ENCODE data around the gene GNLY. TPM values are rescaled to one million over a fixed set of nuclear protein-coding genes. Genes with fewer than 3 reads are reported as not detected.

The GNLY gene
- total RNA-seq, 1 donor from 2014 or later = not detected

DNA sequence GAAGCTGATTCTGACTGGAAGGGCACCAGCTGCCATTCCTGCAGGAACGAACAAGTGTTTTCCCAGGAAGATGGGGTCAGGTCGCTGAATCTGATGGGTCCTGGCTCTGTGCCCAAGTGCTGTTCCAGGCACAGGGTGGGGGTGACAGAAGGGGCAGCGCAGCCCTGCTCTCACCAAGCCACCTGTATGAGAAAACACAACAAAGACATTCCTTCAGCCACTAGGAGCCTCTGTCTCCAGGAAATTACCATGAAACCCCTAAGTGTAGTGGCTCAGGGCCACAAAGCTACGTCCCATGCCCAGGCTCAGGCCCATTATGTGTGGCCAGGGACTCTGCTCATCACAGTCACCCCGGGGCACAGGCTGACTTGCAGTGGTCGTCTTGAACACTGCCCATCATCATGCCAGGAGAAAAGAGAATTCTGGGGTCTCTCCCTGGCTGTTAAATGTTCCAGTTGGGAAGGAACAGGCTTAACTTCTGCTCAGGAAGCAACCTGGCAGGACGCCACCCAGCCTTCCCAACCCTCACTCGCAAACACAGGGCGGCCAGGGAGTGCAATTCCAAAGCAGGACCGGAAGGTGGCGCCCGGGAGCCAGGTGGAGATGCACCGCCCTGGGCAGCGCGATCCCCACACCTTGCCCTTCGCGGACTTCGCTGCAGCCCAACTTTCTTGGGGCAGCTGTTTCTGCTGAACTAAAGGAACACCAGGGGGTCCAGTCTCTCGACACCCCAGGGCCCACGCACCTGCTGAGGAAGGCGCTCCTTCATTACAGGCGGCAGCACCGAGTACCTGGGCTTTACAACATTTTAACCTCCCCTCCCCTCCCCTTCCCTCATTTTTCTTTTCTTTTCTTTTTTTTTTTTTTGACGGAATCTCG is 15.1 kb upstream of the GNLY start:
- Histone ChIP-seq H3K36me3 (ENCODE audit: insufficient read depth, low read length) (no peaks in the 10 kb centered on the region), H3K4me2 (ENCODE audit: low read length) (peak overlapping the region; percentile 41), H3K4me3 (ENCODE audit: insufficient read depth, low read depth, low read length) (no peak overlapping the region), H3K9me3 (ENCODE audit: insufficient read depth, low read depth, low read length) (no peaks in the 10 kb centered on the region), H3K27me3 (ENCODE audit: insufficient read depth, low read length) (peaks cover 5% of the 10 kb centered on the region), H3K27ac (ENCODE audit: low read depth, low read length) (no peak overlapping the region), H3K79me2 (ENCODE audit: insufficient read depth, low read length) (no peaks in the 10 kb centered on the region), H4K20me1 (ENCODE audit: insufficient read depth, low read length) (no peaks in the 10 kb centered on the region), H3K4me1 (ENCODE audit: insufficient read depth, low read length) (peaks cover 3% of the 10 kb centered on the region), H3K9ac (ENCODE audit: low read length) (no peak overlapping the region), H2AFZ (ENCODE audit: low read depth, low read length) (no peak overlapping the region)
- DNase-seq (ENCODE audit: low read depth) = peak; percentile 43
- H3K27me3 Mint-ChIP-seq (ENCODE audit: low read depth, unreplicated experiment) = peaks cover 18% of the 10 kb centered on the region
- no peak overlapping the region for H3K4me3 Mint-ChIP-seq (ENCODE audit: unreplicated experiment)
- H3K9me3 Mint-ChIP-seq (ENCODE audit: unreplicated experiment) = peaks cover 2% of the 10 kb centered on the region
- H3K27ac Mint-ChIP-seq (ENCODE audit: unreplicated experiment) = no peak overlapping the region
- TF ChIP-seq, protein P1, sequence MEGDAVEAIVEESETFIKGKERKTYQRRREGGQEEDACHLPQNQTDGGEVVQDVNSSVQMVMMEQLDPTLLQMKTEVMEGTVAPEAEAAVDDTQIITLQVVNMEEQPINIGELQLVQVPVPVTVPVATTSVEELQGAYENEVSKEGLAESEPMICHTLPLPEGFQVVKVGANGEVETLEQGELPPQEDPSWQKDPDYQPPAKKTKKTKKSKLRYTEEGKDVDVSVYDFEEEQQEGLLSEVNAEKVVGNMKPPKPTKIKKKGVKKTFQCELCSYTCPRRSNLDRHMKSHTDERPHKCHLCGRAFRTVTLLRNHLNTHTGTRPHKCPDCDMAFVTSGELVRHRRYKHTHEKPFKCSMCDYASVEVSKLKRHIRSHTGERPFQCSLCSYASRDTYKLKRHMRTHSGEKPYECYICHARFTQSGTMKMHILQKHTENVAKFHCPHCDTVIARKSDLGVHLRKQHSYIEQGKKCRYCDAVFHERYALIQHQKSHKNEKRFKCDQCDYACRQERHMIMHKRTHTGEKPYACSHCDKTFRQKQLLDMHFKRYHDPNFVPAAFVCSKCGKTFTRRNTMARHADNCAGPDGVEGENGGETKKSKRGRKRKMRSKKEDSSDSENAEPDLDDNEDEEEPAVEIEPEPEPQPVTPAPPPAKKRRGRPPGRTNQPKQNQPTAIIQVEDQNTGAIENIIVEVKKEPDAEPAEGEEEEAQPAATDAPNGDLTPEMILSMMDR (IDR thresholded peaks at IDR 0.05; ENCODE audit: insufficient read depth, low read depth, low read length) = peak; percentile 90
- no peak for TF ChIP-seq EZH2 (IDR thresholded peaks at IDR 0.05; ENCODE audit: insufficient read depth, low read length)
- H3K4me1 Mint-ChIP-seq (ENCODE audit: low read depth, unreplicated experiment) = peaks cover 5% of the 10 kb centered on the region
- no peaks in the 10 kb centered on the region for H3K36me3 Mint-ChIP-seq (ENCODE audit: low read depth, unreplicated experiment)
- no peak for FAIRE-seq

DNA sequence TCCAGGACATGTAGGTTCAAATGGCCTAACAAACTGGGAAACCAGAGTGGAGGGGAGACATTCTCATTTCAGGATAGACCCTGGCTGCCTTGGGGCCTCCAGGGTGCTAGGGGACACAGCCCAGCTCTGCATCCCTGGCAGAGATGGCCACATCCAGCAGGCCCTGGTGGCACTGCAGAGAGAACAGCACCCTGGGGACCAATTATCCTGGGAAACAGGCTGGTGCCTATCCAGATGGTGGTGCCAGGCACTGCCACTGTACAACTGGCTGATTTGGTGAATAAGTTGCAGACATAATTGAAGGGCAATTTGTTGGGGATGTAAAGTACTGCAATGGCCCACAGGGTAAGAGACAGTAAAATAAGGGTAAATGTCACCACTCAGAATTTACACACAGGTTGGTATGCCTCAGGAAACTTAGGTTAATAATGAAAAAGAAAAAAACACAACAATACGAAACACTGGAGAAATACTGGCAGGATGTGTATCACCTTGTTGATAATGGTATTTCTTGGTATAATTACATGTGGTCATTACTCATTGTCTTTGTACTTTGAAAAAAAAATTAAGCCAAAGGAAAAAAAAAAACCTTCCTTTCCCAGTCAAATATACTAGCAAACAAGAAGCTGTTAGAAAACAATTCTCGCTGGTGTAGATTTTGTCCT is 13.3 kb upstream of the GNLY start:
- no peak for FAIRE-seq
- Histone ChIP-seq H3K36me3 (ENCODE audit: insufficient read depth, low read length) (no peaks in the 10 kb centered on the region), H3K4me2 (ENCODE audit: low read length) (peak overlapping the region; percentile 12), H2AFZ (ENCODE audit: low read depth, low read length) (no peak overlapping the region), H3K9ac (ENCODE audit: low read length) (no peak overlapping the region), H3K27ac (ENCODE audit: low read depth, low read length) (no peak overlapping the region), H3K9me3 (ENCODE audit: insufficient read depth, low read depth, low read length) (no peaks in the 10 kb centered on the region), H3K4me3 (ENCODE audit: insufficient read depth, low read depth, low read length) (no peak overlapping the region), H3K27me3 (ENCODE audit: insufficient read depth, low read length) (no peaks in the 10 kb centered on the region), H3K79me2 (ENCODE audit: insufficient read depth, low read length) (no peaks in the 10 kb centered on the region), H4K20me1 (ENCODE audit: insufficient read depth, low read length) (no peaks in the 10 kb centered on the region), H3K4me1 (ENCODE audit: insufficient read depth, low read length) (peaks cover 3% of the 10 kb centered on the region)
- no peak overlapping the region for H3K4me3 Mint-ChIP-seq (ENCODE audit: unreplicated experiment)
- peaks cover 5% of the 10 kb centered on the region for H3K4me1 Mint-ChIP-seq (ENCODE audit: low read depth, unreplicated experiment)
- no peaks in the 10 kb centered on the region for H3K36me3 Mint-ChIP-seq (ENCODE audit: low read depth, unreplicated experiment)
- no peak for DNase-seq (ENCODE audit: low read depth)
- no peaks in the 10 kb centered on the region for H3K9me3 Mint-ChIP-seq (ENCODE audit: unreplicated experiment)
- H3K27ac Mint-ChIP-seq (ENCODE audit: unreplicated experiment) = peak overlapping the region; percentile 28
- peaks cover 15% of the 10 kb centered on the region for H3K27me3 Mint-ChIP-seq (ENCODE audit: low read depth, unreplicated experiment)
- TF ChIP-seq, protein P1 (IDR thresholded peaks at IDR 0.05; ENCODE audit: insufficient read depth, low read depth, low read length) = no peak
- no peak for TF ChIP-seq EZH2 (IDR thresholded peaks at IDR 0.05; ENCODE audit: insufficient read depth, low read length)

All from astrocyte (in vitro differentiated cells and primary cell).